22Rv1 (cell line): Measurements from ENCODE around the gene NUDCD2.

Experiments used
- H3K27ac ChIP-seq: fragments of 450-650 bp; 2 replicates; pipeline ENCODE4 v1.5.1; 2017
- CTCF ChIP-seq: fragments of 450-650 bp; IDR thresholded peaks from 2 replicates; pipeline ENCODE4 v1.5.1; 2017; ENCODE audit warnings: mild to moderate bottlenecking
- ZFX ChIP-seq: fragments of 450-650 bp; IDR thresholded peaks from 2 replicates; pipeline ENCODE4 v1.6.1; 2017; ENCODE audit warnings: antibody characterized with exemption, borderline replicate concordance

Gene NUDCD2

DNA sequence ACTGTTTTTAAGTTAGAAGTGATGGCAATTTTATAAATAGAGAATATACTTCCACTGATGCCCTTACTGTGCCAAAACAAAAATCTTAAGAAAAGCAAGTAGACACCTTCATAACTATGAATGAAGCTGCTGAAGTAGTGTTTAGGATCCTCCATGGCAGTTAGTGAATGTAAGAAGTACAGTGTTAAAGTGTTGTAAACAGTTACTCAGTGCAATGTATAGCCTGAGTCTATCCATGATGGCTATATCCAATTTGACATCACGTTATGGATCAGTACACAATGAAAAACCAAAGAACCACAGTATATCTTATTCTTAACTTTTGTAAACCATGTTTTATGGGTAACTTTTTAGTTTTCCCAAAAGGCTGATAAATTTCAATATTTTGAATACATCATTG is 15.4 kb downstream of the NUDCD2 start:
- H3K27ac ChIP-seq = no peak overlapping the region
- no peak for TF ChIP-seq ZFX
- no peak for TF ChIP-seq CTCF

- no peak for TF ChIP-seq CTCF
- H3K27ac ChIP-seq = no peak overlapping the region
These were observed 18.9 kb downstream of the NUDCD2 start for GRCh38 chr5:163440954-163441353.

DNA sequence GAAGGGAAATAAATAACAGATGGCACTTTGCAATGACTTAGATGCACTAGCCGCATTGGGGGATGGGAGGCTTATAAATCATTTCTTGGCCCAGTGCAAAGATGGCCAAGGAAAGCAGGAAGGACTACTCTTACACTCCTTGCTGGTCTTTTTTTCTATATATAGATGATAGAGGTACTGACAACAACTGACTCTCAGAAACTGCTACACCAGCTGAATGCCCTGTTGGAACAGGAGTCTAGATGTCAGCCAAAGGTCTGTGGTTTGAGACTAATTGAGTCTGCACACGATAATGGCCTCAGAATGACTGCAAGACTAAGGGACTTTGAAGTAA is 20.8 kb downstream of the NUDCD2 start:
- 0 out of 2 replicates have a peak overlapping the region, but pooled peaks have one; percentile 73 for H3K27ac ChIP-seq
- TF ChIP-seq CTCF (no peak), ZFX (no peak)

DNA sequence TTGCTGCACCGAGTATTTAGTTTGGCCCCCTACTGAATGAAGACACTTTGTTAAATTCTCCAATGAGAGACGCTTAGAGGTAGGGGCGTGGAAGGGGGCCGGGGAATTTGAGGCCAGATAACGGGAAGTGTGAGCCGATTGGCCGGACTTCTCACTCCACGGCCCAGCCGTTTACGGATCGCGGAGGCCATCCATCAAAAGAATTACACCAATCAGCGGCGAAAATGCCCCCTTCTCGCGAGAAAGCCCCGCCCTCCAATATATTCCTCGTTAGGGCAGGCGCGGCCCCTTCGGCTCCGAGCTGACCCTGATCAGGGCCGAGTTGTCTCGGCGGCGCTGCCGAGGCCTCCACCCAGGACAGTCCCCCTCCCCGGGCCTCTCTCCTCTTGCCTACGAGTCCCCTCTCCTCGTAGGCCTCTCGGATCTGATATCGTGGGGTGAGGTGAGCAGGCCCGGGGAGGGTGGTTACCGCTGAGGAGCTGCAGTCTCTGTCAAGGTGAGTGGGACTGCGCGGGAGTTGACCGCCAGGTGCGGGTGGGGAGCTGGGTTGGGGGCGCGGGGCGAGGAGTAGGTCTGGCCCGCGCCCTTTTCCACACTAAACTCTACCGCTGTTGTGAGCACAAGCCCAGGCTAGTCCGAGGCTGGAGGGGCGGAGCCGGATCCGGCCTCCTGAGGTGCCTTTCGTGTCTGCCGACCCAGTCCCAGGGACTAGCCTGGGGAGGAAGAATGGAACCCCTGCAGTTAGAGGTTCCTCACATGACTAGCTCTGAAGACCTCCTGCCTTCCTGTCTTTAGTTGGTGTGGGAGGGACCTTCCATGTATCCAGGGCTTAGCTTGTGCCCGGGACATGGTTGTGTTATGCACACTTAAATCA is 22.4 kb downstream of the NUDCD2 start, which contains the start of gene CCNG1:
Gene CCNG1, plus strand, starts transcription at position 287 of the 874 bp plus-strand sequence. CDS start 1,662 bp downstream, outside the sequence.
- H3K27ac ChIP-seq = peak within 1 kb of the TSS; percentile 73

DNA sequence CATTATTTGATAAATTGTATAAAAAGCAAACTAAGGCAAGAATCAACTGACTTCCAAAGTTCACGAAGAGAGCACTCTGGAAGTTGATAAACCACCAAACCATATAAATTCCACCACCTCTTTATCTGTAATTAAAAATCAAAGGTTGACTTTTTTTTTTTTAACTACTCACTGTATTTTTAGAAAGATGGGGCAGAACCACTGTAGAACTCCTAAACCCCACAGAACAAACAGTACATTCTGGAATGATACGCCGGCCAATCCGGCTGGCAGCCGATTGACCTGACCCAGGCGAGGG is 22.9 kb downstream of the NUDCD2 start:
- peak overlapping the region; percentile 73 for H3K27ac ChIP-seq

More for the DNA sequence above, 22.4 kb downstream of the NUDCD2 start, which contains the start of gene CCNG1:
- peak; percentile 6; the same call in 1 of the 2 replicates for TF ChIP-seq CTCF
- no peak for TF ChIP-seq ZFX

GRCh38 chr5:163436515-163436914 is 23.4 kb downstream of the NUDCD2 start:
- peak overlapping the region; percentile 73 for H3K27ac ChIP-seq

More for the DNA sequence above, 22.9 kb downstream of the NUDCD2 start:
- TF ChIP-seq ZFX (no peak), CTCF (no peak)

DNA sequence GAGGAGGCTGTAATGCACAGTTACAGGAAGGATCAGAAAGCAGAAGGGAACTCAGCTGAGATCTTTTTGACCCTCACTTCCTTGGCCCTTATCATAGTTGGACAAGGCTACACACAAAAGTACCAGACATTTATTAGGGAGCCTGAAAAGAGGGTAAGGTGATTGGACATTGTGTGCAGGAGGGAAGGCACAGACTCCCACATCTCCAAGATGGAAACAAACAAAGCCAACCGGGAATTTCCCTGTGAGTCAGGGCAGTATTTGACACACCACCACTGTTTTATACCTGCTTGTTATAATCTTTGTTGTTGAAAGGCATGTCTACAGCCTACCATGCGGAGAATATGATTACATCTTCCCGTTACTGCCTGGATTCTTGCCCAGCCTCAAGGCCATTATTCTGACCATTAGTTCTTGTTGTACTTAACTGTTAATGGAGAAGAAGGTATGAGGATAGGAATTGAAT is 25.5 kb downstream of the NUDCD2 start:
- H3K27ac ChIP-seq = no peak overlapping the region

More at GRCh38 chr5:163436515-163436914, 23.4 kb downstream of the NUDCD2 start:
- no peak for TF ChIP-seq ZFX

More for the DNA sequence above, 25.5 kb downstream of the NUDCD2 start:
- TF ChIP-seq ZFX (no peak), CTCF (no peak)
